Measurements from ENCODE around the gene GDF11. TPM values are rescaled to one million over a fixed set of nuclear protein-coding genes. Genes with fewer than 3 reads are reported as not detected.

Gene GDF11
- total and polyA plus RNA-seq, 2 of the 8 experiments (the other 6 are each of a cell fraction or from before 2014, with no cell fraction given), result 12.1 to 15.1 TPM

- Histone ChIP-seq H3K4me2 (ENCODE audit: insufficient read depth in 1 of 2, low read depth in 2 of 2, low read length in 2 of 2) (no peak overlapping the region), H3K9ac (replicated peaks in 1 of 4; ENCODE audit: extremely low read depth in 1 of 4, low read depth in 3 of 4, low read length in 3 of 4) (no peak overlapping the region), H2BK12ac (ENCODE audit: low read depth, low read length) (no peak overlapping the region), H4K91ac (replicated peaks; ENCODE audit: insufficient read length, low read length) (no peak overlapping the region), H2AFZ (ENCODE audit: low read length) (no peak overlapping the region), H3K4ac (replicated peaks; ENCODE audit: insufficient read length, low read depth, low read length) (no peak overlapping the region), H3K36me3 (ENCODE audit: control insufficient read depth in 2 of 4, insufficient read depth in 4 of 4, low read length in 3 of 4) (peaks cover 7 to 49% (median 15%) of the 10 kb centered on the region in 4 experiments; a peak in 7 of 8 replicates), H2AK5ac (ENCODE audit: low read depth, low read length) (no peak overlapping the region), H2BK120ac (replicated peaks; ENCODE audit: low read depth, low read length) (no peak overlapping the region), H2BK20ac (ENCODE audit: low read length) (no peak overlapping the region), H4K8ac (ENCODE audit: extremely low read depth, insufficient read depth, low read length) (no peak overlapping the region), H2BK15ac (ENCODE audit: low read length) (no peak overlapping the region), H3K14ac (ENCODE audit: insufficient read length) (no peak overlapping the region), H2BK5ac (ENCODE audit: low read depth, low read length) (no peak overlapping the region), H3K27ac (ENCODE audit: low read depth, low read length) (no peak overlapping the region), H4K20me1 (replicated peaks in 1 of 2; ENCODE audit: control insufficient read depth in 1 of 2, insufficient read depth in 2 of 2, low read length in 2 of 2) (peaks cover 0 to 2% of the 10 kb centered on the region in 2 experiments), H3K4me1 (replicated peaks in 1 of 4; ENCODE audit: control insufficient read depth in 3 of 4, insufficient read depth in 4 of 4, low read length in 3 of 4) (no peaks in the 10 kb centered on the region), H3K4me3 (ENCODE audit: extremely low read depth in 1 of 4, insufficient read depth in 2 of 4, low read depth in 3 of 4, low read length in 4 of 4) (no peak overlapping the region), H4K5ac (ENCODE audit: insufficient read length, low read depth, low read length) (no peak overlapping the region), H3K18ac (ENCODE audit: extremely low read depth, low read length) (no peak overlapping the region), H3K23ac (ENCODE audit: insufficient read length) (no peak overlapping the region), H3K9me3 (ENCODE audit: insufficient read depth in 2 of 2, low read depth in 1 of 2, low read length in 1 of 2) (no peaks in the 10 kb centered on the region), H3K23me2 (ENCODE audit: low read depth, low read length) (no peaks in the 10 kb centered on the region), H3K56ac (replicated peaks; ENCODE audit: insufficient read length, low read depth, low read length) (no peak overlapping the region), H3K79me1 (ENCODE audit: low read depth, low read length) (no peaks in the 10 kb centered on the region; the same call in 1 of the 2 replicates), H3K27me3 (replicated peaks in 1 of 4; ENCODE audit: control insufficient read depth in 3 of 4, extremely low read depth in 1 of 4, insufficient read depth in 3 of 4, low read length in 3 of 4) (no peaks in the 10 kb centered on the region), H3K79me2 (ENCODE audit: control insufficient read depth in 1 of 2, insufficient read depth in 2 of 2, low read length in 2 of 2) (no peaks in the 10 kb centered on the region)
- DNase-seq (ENCODE audit: low read depth in 1 of 2, low spot score in 2 of 2) (no peak), FAIRE-seq (no peak)
- POLR2A ChIA-PET (ENCODE audit: partially characterized antibody), result interaction anchor here (0.8 to 1.8 kb wide), 4 partner anchors 11 to 313 kb away, joined by 3 to 8 read pairs (median 4); partner anchors contain the start of gene ITGA7
- TF ChIP-seq ZNF274 (IDR thresholded peaks at IDR 0.05; ENCODE audit: borderline replicate concordance, extremely low read depth, low read length) (no peak), JUN (IDR thresholded peaks at IDR 0.05; ENCODE audit: low read depth, low read length) (no peak), MAFK (IDR thresholded peaks at IDR 0.05; ENCODE audit: low read depth, low read length) (no peak), RBBP5 (IDR thresholded peaks at IDR 0.05; ENCODE audit: borderline replicate concordance, low read depth, low read length) (no peak), PHF8 (conservative IDR thresholded peaks at IDR 0.05; ENCODE audit: low read depth, low read length) (no peak), BRCA1 (IDR thresholded peaks at IDR 0.05; ENCODE audit: low read depth, low read length) (no peak), KDM4A (IDR thresholded peaks at IDR 0.05; ENCODE audit: low read depth, low read length, severe bottlenecking) (no peak)
- CTCF ChIA-PET (ENCODE audit: partially characterized antibody), result interaction anchor here (0.6 to 5.9 kb wide), 5 partner anchors 11 to 49 kb away, joined by 4 to 36 read pairs (median 5); partner anchors contain the start of gene ITGA7
- 90% methylated on average over 7 of the region's 7 CpGs; no CpG with 5 or more reads in 1 of the 2 experiments for WGBS, 2 experiments (ENCODE audit: extremely low coverage in 1 of 2, insufficient coverage in 1 of 2, insufficient read length in 1 of 2, insufficient replicate concordance in 2 of 2, low coverage in 1 of 2, low lambda C conversion rate in 2 of 2, missing lambda C conversion rate in 1 of 2)
Measured at GRCh38 chr12:55694188-55694515, 48.8 kb upstream of the GDF11 start.

All from H1 (cell line).